ENCODE measurements around the gene TAF1C. TPM values are rescaled to one million over a fixed set of nuclear protein-coding genes. Genes with fewer than 3 reads are reported as not detected.

Gene TAF1C
- total and polyA plus RNA-seq, 2 of the 4 experiments (the other 2 are of a cell fraction) = 7.3 to 35.5 TPM

DNA sequence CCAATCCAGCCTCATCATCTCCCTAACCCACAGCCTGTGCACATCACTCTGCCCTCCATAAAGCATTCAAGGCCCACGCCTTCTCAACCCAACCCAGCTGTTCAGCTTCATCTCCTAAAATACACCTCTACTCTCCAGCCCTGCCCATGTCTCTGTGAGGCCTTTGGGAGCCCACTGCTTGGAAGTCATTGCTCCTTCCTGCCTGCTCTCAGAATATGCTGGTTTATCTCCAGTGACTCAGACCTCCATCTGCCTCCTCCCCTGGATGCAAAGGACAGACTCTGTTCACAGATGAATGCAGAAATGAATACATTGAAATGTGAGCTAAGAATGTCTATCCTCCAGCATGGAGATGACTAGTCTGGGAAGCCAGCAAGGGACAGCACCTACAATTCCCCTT is 34.0 kb upstream of the TAF1C start:
- H3K23ac ChIP-seq (ENCODE audit: low read depth, low read length) = no peak overlapping the region
- peaks cover 1% of the 10 kb centered on the region; the same call in 1 of the 2 replicates for H3K4me1 ChIP-seq (ENCODE audit: control insufficient read depth, insufficient read depth, low read length)
- BruUV-seq (replicated peaks) = no TSS peak
- no peaks in the 10 kb centered on the region for H4K20me1 ChIP-seq (ENCODE audit: insufficient read depth, low read length)
- no peak overlapping the region for H3K18ac ChIP-seq (ENCODE audit: low read depth, low read length)
- ChIA-PET CTCF (no interaction called here), POLR2A (ENCODE audit: unreplicated experiment) (no interaction called here)
- H3K9me3 ChIP-seq (ENCODE audit: control insufficient read depth, insufficient read depth, low read length) = no peaks in the 10 kb centered on the region
- H2AFZ ChIP-seq (replicated peaks; ENCODE audit: low read length, poor library complexity) = no peak overlapping the region
- H3K27ac ChIP-seq (ENCODE audit: insufficient read depth, low read length) = no peak overlapping the region
- no peak overlapping the region for H3K4ac ChIP-seq (ENCODE audit: low read depth, low read length)
- H4K91ac ChIP-seq (ENCODE audit: insufficient read depth, low read depth, low read length) = no peak overlapping the region
- no peak overlapping the region for H2AK5ac ChIP-seq (ENCODE audit: low read depth, low read length)
- no peak overlapping the region for H2BK20ac ChIP-seq (ENCODE audit: low read depth, low read length)
- no peak overlapping the region for H2BK15ac ChIP-seq (ENCODE audit: low read depth, low read length)
- H3K14ac ChIP-seq (replicated peaks; ENCODE audit: low read depth, low read length) = no peak overlapping the region
- dilution Hi-C loops (cut with HindIII; ENCODE audit: low sequenced_read_pairs, unreplicated experiment) (no loop called here), in situ Hi-C loops (cut with MboI; ENCODE audit: low sequenced_read_pairs) (no loop called here), intact Hi-C loops (cut with micrococcal nuclease) (no loop called here)
- no peak overlapping the region for H3K4me2 ChIP-seq (ENCODE audit: low read depth, low read length)
- peak overlapping the region; percentile 7 for H2AK9ac ChIP-seq (replicated peaks; ENCODE audit: low read depth, low read length, poor library complexity)
- no peak overlapping the region for H2BK120ac ChIP-seq (ENCODE audit: low read depth, low read length)
- 83% methylated on average over 1 of the region's 1 CpG; no CpG with 5 or more reads in 1 of the 2 experiments for WGBS, 2 experiments (ENCODE audit: extremely low coverage in 2 of 2, insufficient read length in 1 of 2)
- ATAC-seq (ENCODE audit: low read depth) (peak; percentile 91), DNase-seq (peak; percentile 72)
- TF ChIP-seq MAFK (IDR thresholded peaks at IDR 0.05; ENCODE audit: low read depth, low read length) = no peak
- TF ChIP-seq NFE2L2 (IDR thresholded peaks at IDR 0.05; ENCODE audit: low read depth, low read length) = no peak
- no peak for TF ChIP-seq BHLHE40 (IDR thresholded peaks at IDR 0.05; ENCODE audit: low read depth, low read length)
- TF ChIP-seq, protein P1, sequence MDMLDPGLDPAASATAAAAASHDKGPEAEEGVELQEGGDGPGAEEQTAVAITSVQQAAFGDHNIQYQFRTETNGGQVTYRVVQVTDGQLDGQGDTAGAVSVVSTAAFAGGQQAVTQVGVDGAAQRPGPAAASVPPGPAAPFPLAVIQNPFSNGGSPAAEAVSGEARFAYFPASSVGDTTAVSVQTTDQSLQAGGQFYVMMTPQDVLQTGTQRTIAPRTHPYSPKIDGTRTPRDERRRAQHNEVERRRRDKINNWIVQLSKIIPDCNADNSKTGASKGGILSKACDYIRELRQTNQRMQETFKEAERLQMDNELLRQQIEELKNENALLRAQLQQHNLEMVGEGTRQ (IDR thresholded peaks at IDR 0.05; ENCODE audit: low read depth, low read length) = no peak
- TF ChIP-seq CHD1 (IDR thresholded peaks at IDR 0.05; ENCODE audit: low read depth, low read length) = no peak
- TF ChIP-seq FOS (IDR thresholded peaks at IDR 0.05; ENCODE audit: low read depth, low read length) = no peak
- TF ChIP-seq, protein P2, sequence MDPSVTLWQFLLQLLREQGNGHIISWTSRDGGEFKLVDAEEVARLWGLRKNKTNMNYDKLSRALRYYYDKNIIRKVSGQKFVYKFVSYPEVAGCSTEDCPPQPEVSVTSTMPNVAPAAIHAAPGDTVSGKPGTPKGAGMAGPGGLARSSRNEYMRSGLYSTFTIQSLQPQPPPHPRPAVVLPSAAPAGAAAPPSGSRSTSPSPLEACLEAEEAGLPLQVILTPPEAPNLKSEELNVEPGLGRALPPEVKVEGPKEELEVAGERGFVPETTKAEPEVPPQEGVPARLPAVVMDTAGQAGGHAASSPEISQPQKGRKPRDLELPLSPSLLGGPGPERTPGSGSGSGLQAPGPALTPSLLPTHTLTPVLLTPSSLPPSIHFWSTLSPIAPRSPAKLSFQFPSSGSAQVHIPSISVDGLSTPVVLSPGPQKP (IDR thresholded peaks at IDR 0.05; ENCODE audit: borderline replicate concordance, low read depth, low read length) = no peak
- TF ChIP-seq RCOR1 (IDR thresholded peaks at IDR 0.05; ENCODE audit: insufficient replicate concordance, low read length) = no peak
- no peak for TF ChIP-seq RFX5 (IDR thresholded peaks at IDR 0.05; ENCODE audit: low read depth, low read length)
- H3K56ac ChIP-seq (ENCODE audit: extremely low read depth, insufficient read depth, low read length) = no peak overlapping the region
- H3K36me3 ChIP-seq (ENCODE audit: control insufficient read depth, insufficient read depth, low read length) = no peaks in the 10 kb centered on the region
- H3K9me1 ChIP-seq (ENCODE audit: insufficient read depth, low read length) = 0 out of 2 replicates have a peak, but pooled peaks cover 2% of the 10 kb centered on the region
- H2BK5ac ChIP-seq (ENCODE audit: low read depth, low read length, poor library complexity, severe bottlenecking) = no peak overlapping the region
- H3K9ac ChIP-seq (ENCODE audit: low read depth, low read length) = no peak overlapping the region
- H4K8ac ChIP-seq (ENCODE audit: low read depth in 2 of 2, low read length in 2 of 2) = no peak overlapping the region
- no peaks in the 10 kb centered on the region for H3K79me1 ChIP-seq (ENCODE audit: low read depth in 1 of 2, low read length in 2 of 2)
- H3K4me3 ChIP-seq (ENCODE audit: insufficient read depth, low read depth, low read length) = no peak overlapping the region
- no peak overlapping the region for H4K5ac ChIP-seq (ENCODE audit: low read depth, low read length)
- H3K27me3 ChIP-seq (ENCODE audit: control insufficient read depth, insufficient read depth, low read length) = peaks cover 27% of the 10 kb centered on the region
